HG03565 (cell line): Measurements from ENCODE around the gene TXNRD3.
"Not testable (repeated sequence)": the region's sequence is repeated elsewhere in the genome, so short reads cannot be mapped to it uniquely, and the experiment has no call there.

Source experiments
- ATAC-seq: cut with Tn5 transposase; IDR thresholded peaks from one replicate; pipeline ENCODE4 v1.9.1; 2021; ENCODE audit warnings: mild to moderate bottlenecking, moderate library complexity; ENCODE audit not compliant: unreplicated experiment

Gene TXNRD3

GRCh38 chr3:126655887-126656286, 963 bp upstream of the TXNRD3 start:
- ATAC-seq = no peak

DNA sequence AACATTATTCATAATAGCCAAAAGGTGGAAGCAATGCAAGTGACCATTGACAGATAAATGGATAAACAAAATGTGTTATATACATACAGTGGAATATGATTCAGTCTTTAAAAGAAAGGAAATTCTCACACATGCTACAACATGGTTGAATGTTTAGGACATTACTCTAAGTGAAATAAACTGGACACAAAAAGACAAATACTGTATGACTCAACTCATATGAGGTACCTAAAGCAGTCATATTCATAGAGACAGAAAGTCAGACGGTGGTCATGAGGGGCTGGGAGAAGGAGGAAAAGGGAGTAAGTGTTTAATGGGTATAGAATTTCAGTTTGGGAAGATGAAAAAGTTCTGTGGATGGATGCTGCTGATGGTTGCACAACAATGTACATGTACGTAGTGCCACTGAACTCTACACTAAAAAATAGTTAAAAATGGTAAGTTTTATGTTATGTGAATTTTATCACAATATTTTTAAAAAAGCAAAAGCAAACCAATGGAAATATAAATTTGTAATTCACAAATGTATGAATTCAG, 5.3 kb downstream of the TXNRD3 start:
- no peak for ATAC-seq

DNA sequence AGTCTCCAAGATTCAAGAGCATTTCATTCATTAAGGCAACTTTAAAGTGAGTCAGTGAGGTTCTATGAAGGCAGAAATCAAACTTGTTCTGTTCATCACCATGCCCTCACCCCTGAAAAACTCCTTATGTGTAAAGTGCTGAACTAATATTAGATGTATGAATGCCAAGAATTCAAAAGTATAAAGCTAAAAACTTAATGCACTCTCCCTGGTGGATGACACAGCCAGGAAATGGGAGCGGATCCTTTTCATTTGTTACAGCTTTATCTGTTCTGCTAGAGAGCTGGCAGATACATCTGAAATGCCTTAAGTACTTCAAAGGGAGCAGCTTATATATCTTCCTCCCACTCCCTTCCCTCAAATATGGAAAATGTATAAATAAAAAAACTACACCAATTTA, 8.2 kb downstream of the TXNRD3 start:
- ATAC-seq = no peak

DNA sequence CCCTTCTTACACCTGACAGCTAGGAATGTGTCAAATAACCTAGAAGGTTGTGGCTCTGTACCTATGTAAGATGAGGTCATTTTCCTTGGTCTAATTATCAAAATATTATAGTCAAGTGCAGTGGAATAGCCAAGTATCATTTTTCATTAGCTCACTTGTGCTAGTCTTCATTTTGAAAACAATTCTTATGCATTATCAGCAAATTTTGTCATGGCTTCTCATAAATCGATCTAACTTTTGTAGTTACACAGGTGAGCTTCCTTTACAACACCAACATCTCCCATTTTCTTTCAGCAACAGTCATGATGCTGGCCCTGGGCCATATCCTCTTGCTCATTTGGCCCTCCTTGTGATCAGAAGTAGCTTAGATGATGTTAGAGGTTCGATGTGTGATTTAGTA, 10.3 kb downstream of the TXNRD3 start:
- no peak for ATAC-seq

DNA sequence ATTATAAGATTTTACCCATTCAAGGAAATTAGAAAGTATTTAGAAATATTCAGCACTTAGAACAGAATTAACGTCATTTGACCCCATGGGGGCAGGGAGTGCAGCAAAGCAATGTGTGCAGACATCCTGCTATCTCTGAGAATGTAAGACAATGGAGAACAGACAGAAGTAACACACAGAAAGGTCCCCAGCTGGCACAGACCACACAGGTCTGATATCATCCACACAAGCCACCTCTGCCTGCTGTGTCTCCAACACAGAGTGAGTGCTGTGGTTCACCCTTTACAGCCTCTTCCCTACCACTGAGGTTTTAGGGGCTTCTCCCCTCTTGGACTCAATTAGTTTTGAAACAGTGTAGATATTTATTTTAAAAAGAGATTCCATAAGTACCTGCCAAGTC, 16.1 kb downstream of the TXNRD3 start:
- no peak for ATAC-seq

- no peak for ATAC-seq
Measured at GRCh38 chr3:126636436-126636835, 18.5 kb downstream of the TXNRD3 start.

- no peak for ATAC-seq
Measured at GRCh38 chr3:126634803-126635202, 20.1 kb downstream of the TXNRD3 start.

DNA sequence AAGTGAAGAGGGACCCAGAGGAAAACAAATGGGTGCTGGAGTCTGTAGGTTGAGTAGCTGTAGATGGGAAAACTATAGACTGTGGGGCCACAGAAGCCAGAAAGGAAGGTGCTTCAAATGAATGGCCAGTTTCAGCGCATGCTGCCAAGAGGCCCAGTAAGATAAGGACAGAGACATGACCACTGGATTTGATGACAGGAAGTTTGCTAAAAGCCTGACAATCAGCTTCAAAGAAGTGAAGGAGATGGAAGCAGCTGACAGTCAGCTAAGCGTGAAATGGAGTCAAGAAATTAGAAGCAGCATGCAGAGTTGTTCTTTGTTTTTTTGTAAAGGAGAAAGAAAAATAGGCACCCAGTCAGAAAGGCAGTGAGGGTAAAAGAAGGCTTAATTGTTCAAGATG, 24.9 kb downstream of the TXNRD3 start:
- ATAC-seq = no peak

GRCh38 chr3:126625735-126626134, 29.2 kb downstream of the TXNRD3 start:
- not testable (repeated sequence) for ATAC-seq

DNA sequence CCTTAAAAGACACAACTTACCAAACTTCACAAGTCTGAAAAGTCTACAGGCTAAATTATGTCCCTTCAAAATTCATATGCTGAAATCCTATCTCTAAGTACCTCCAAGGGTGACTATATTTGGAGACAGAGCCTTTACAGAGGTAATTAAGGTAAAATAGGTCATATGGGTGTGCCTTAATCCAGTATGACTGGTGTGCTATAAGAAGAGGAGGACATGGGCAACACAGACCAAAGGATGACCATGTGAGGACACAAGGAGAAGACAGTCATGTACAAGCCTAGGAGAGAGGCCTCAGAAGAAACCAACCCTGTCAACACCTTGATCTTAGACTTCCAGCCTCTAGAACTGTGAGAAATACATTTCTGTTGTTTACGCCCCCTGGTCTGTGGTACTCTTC, 32.2 kb downstream of the TXNRD3 start:
- ATAC-seq = no peak

DNA sequence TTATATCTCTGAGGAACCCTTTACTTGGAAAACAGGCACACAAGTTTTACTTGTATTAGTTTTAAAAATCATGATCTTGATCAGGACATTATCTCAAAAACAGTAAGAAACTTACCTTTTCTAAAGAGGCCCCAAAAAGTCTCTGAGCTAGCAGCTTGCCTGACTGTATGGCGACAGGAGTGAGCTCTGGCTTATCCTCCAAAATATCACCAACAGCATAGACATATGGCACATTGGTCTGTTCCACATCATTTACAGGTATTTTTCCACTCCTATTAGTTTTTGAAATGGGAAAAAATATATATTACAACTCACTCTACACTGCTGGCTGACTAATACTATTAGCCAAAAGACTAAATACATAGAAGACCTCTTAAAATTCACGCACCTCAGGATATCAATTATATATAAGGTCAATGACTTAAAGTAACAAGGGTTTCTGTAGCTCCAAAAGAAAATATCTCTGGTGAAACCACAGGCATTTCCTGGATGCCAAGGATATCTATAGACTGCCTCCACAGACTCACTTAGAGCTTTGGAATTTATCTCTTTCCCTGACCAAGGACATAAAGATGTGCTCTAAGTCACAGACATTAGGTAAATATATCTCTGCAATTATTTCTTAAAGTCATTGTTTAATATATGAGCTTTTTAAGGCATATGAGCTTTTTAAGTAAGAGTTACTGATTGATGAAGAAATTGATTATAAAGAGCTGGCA, 33.1 kb downstream of the TXNRD3 start:
- ATAC-seq = no peak

GRCh38 chr3:126621171-126621570, 33.8 kb downstream of the TXNRD3 start:
- ATAC-seq = no peak

GRCh38 chr3:126620738-126621137, 34.2 kb downstream of the TXNRD3 start:
- no peak for ATAC-seq

GRCh38 chr3:126618760-126619159, 36.2 kb downstream of the TXNRD3 start:
- ATAC-seq = no peak

DNA sequence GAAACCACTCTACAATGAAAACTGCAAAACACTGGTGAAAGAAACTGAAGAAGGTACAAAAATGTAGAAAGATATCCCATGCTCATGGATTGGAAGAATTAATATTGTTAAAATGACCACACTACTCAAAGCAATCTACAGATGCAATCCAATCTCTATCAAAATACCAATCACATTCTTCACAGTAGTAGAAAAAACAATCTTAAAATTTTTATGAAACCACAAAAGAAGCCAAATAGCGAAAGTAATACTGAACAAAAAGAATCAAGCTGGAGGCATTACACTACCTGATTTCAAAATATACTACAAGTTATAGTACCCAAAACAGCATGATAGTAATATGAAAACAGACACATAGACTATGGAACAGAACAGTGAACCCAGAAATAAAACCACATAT, 36.9 kb downstream of the TXNRD3 start:
- ATAC-seq = no peak

DNA sequence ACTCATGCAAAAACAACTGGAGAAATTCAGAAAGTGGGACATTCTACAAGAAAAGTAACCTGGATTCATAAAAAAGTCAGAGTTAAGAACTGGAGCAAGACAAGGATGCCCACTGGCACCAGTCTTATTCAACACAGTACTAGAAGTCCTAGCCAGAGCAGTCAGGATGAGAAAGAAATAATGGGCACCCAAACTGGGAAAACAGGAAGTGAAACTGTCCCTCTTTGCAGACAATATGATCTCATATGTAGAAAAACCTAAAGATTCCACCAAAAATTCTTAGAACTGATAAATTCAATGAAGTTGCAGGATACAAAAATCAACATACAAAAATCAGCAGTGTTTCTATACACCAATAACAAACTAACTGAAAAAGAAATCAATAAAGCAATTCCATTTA, 37.4 kb downstream of the TXNRD3 start:
- no peak for ATAC-seq

GRCh38 chr3:126616931-126617330, 38.0 kb downstream of the TXNRD3 start:
- no peak for ATAC-seq

DNA sequence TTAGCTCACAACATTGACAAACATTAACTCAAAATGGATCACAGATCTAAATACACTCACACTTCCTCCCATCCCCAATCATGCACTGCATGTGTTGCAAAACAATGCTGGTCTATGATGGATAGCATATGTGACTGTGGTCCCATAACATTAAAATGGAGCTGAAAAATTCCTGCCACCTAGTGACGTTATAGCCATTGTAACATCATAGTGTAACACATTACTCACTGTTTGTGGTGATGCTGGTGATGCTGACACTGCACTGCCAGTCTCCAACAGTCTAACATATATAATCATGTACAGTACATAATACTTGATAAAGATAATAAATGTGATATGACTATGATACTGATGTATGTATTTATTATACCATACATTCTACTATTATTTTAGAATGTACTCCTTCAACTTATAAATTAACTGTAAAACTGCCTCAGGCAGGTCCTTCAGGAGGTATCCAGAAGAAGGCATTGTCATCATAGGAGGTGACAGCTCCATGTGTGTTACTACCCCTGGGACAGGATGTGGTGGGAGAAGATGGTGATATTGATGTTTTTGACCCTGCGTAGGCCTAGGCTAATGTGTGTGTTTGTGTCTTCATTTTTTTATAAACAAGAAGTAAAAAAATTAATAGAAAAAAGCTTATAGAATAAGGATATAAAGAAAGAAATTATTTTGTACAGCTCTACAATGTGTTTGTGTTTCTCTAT, 41.3 kb downstream of the TXNRD3 start:
- ATAC-seq = no peak

DNA sequence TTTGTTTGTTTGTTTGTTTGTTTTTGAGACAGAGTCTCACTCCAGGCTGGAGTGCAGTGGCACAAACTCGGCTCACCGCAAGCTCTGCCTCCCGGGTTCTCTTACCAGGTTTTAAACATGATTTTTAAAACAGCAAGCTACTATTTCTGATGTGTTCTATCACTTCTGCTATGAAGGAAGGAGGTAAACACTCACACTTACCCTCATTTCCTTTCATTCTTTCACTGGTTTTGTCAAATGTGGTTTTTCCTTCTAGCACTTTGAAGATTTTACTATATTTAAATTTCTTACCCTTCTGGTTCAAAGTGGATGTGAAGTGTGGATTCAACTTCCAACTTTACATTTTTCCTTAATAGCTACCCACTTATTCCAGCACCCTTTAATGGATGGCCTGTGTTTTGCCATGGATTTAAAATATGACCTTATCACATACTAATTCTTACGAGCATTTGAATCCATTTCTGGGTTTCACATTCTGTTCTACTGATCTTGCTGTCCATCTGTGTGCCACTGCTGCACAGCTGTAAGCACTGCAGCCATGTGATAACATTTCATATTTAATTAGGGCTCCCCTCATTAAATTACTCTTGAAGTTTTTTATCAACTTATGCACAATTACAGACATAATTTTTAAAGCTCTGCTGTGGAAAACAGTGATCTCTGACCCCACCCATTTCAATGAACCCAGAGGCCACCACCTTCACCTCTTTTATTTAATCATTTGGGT, 42.3 kb downstream of the TXNRD3 start:
- ATAC-seq = no peak

- no peak for ATAC-seq
Measured at GRCh38 chr3:126609909-126610308, 45.0 kb downstream of the TXNRD3 start.

- ATAC-seq = no peak
Measured at GRCh38 chr3:126607214-126607908, 47.6 kb downstream of the TXNRD3 start.
